HCT116 (cell line): ENCODE data around the gene PPP1R11. TPM values are rescaled to one million over a fixed set of nuclear protein-coding genes. Genes with fewer than 3 reads are reported as not detected.

Experiments
- ATAC-seq: fragments of 200-7000 bp; cut with Tn5 transposase; 2 replicates; pipeline ENCODE4 v1.9.1; 2020; ENCODE audit warnings: mild to moderate bottlenecking, moderate library complexity
- BruUV-seq: library from RNA; stranded (reverse); fragments of 400-500 nt; replicated peaks from 2 replicates; lab custom pipeline; 2021; lab: Mats Ljungman, UMichigan
- CTCF ChIA-PET: fragments of 300-600 bp; sonication (Branson Sonifier 250); formaldehyde crosslinking; loops from one replicate; lab custom pipeline; 2021; ENCODE audit warnings: antibody characterized with exemption; lab: Charles Lee
- POLR2A ChIA-PET: fragments of 300-600, 350-600 bp; sonication (Branson Sonifier 250); formaldehyde crosslinking; loops from one replicate; lab custom pipeline; 2021; ENCODE audit warnings: antibody characterized with exemption; lab: Charles Lee
- RAD21 ChIA-PET, 2 experiments: fragments of 300-600 bp; sonication (Branson Sonifier 250); formaldehyde crosslinking; loops; one replicate each; lab custom pipeline; 2023; ENCODE audit warnings: low total read pairs in 2 of 2; ENCODE audit not compliant: uncharacterized antibody in 2 of 2, unreplicated experiment in 2 of 2, low non-redundant PET in 1 of 2; lab: Charles Lee
- DNase-seq: peaks from one replicate; pipeline ENCODE4 v3.0.0-alpha.2; 2010; ENCODE audit warnings: low read depth, low spot score
- H2AFZ ChIP-seq: fragments of 200-600 bp; shearing (Covaris generic), sonication (generic); 2 replicates; pipeline ENCODE4 v1.6.1; 2017; ENCODE audit warnings: low read depth, mixed run types, mixed read lengths, antibody characterized with exemption, low read length; ENCODE audit not compliant: poor library complexity, severe bottlenecking
- H3K27ac ChIP-seq: 2 replicates; pipeline ENCODE4 v1.5.1; 2012; ENCODE audit warnings: low read depth, low read length
- H3K27me3 ChIP-seq: fragments of 200-600 bp; sonication (generic); 2 replicates; pipeline ENCODE4 v1.6.1; 2016; ENCODE audit warnings: mixed run types, low read length, mixed read lengths; ENCODE audit not compliant: insufficient read depth
- H3K36me3 ChIP-seq, 2 experiments: fragments of 200-500 bp in 1 of 2; fragments of 200-600 bp in 1 of 2; sonication (Bioruptor generic) in 1 of 2; sonication (generic) in 1 of 2; 2 replicates each; pipeline versions ENCODE4 v1.5.1 to v1.6.1; 2014 to 2016; ENCODE audit warnings: low read length in 2 of 2, inconsistent platforms in 1 of 2, mixed read lengths in 1 of 2, mixed run types in 1 of 2; ENCODE audit not compliant: insufficient read depth in 2 of 2, control insufficient read depth in 1 of 2
- H3K4me1 ChIP-seq, 2 experiments: fragments of 200-600 bp in 1 of 2; sonication (generic) in 1 of 2; 2 replicates each; pipeline versions ENCODE4 v1.5.1 to v1.6.1; 2012 to 2017; ENCODE audit warnings: low read length in 2 of 2, inconsistent platforms in 1 of 2, mild to moderate bottlenecking in 1 of 2, mixed read lengths in 1 of 2, mixed run types in 1 of 2, moderate library complexity in 1 of 2; ENCODE audit not compliant: insufficient read depth in 2 of 2, control insufficient read depth in 1 of 2
- H3K4me2 ChIP-seq: fragments of 200-600 bp; sonication (generic); 2 replicates; pipeline ENCODE4 v1.6.1; 2017; ENCODE audit warnings: mixed run types, low read length, mixed read lengths
- H3K4me3 ChIP-seq, 2 experiments: fragments of 200-600 bp in 1 of 2; sonication (generic) in 1 of 2; replicated peaks in 1 of 2; 2 replicates each; pipeline ENCODE4 v1.5.1; 2011 to 2016; ENCODE audit warnings: low read length in 2 of 2, control low read depth in 1 of 2, low read depth in 1 of 2, mild to moderate bottlenecking in 1 of 2, mixed read lengths in 1 of 2, mixed run types in 1 of 2
- H3K79me2 ChIP-seq: fragments of 200-600 bp; sonication (generic); 2 replicates; pipeline ENCODE4 v1.6.1; 2017; ENCODE audit warnings: mild to moderate bottlenecking, mixed run types, low read length, moderate library complexity, mixed read lengths; ENCODE audit not compliant: insufficient read depth
- H3K9ac ChIP-seq: fragments of 200-600 bp; sonication (generic); 2 replicates; pipeline ENCODE4 v1.6.1; 2016; ENCODE audit warnings: low read length, mixed read lengths
- H3K9me2 ChIP-seq: fragments of 200-600 bp; sonication (generic), shearing (Covaris generic); 2 replicates; pipeline ENCODE4 v1.6.1; 2017; ENCODE audit warnings: mixed run types, mild to moderate bottlenecking, moderate library complexity; ENCODE audit not compliant: insufficient read depth
- H3K9me3 ChIP-seq, 2 experiments: fragments of 200-500 bp in 1 of 2; fragments of 200-600 bp in 1 of 2; sonication (Bioruptor generic) in 1 of 2; sonication (generic) in 1 of 2; 2 replicates each; pipeline ENCODE4 v1.6.1; 2014 to 2017; ENCODE audit warnings: low read length in 2 of 2, mixed read lengths in 2 of 2, inconsistent platforms in 1 of 2, low read depth in 1 of 2, mild to moderate bottlenecking in 1 of 2, mixed run types in 1 of 2, moderate library complexity in 1 of 2; ENCODE audit not compliant: control insufficient read depth in 1 of 2, insufficient read depth in 1 of 2
- H4K20me1 ChIP-seq: fragments of 200-600 bp; sonication (generic), shearing (Covaris generic); 2 replicates; pipeline ENCODE4 v1.6.1; 2017; ENCODE audit warnings: mixed run types, mild to moderate bottlenecking, moderate library complexity; ENCODE audit not compliant: insufficient read depth
- CBX3 ChIP-seq: IDR thresholded peaks from 2 replicates; pipeline ENCODE4 v1.6.1; 2012; ENCODE audit warnings: low read depth
- CEBPB ChIP-seq: IDR thresholded peaks from 2 replicates; pipeline ENCODE4 v1.6.1; 2012; ENCODE audit warnings: low read depth
- CTCF ChIP-seq, 3 experiments: fragments of 200-600 bp in 1 of 3; sonication (generic) in 1 of 3; IDR thresholded peaks in 2 of 3; conservative IDR thresholded peaks in 1 of 3; 2 replicates each; pipeline ENCODE4 v1.5.1; 2012 to 2017; ENCODE audit warnings: low read depth in 2 of 3, low read length in 2 of 3, antibody characterized with exemption in 1 of 3, borderline replicate concordance in 1 of 3, control low read depth in 1 of 3, mild to moderate bottlenecking in 1 of 3, mixed read lengths in 1 of 3, mixed run types in 1 of 3, moderate library complexity in 1 of 3; ENCODE audit not compliant: insufficient read depth in 1 of 3
- ELF1 ChIP-seq: IDR thresholded peaks from 2 replicates; pipeline ENCODE4 v1.6.1; 2012; ENCODE audit warnings: low read depth, borderline replicate concordance
- EZH2 ChIP-seq: fragments of 200-600 bp; sonication (generic); IDR thresholded peaks from 2 replicates; pipeline ENCODE4 v1.6.1; 2017; ENCODE audit warnings: antibody characterized with exemption, mixed run types
- JUND ChIP-seq: IDR thresholded peaks from 2 replicates; pipeline ENCODE4 v1.6.1; 2012
- MAX ChIP-seq: IDR thresholded peaks from 2 replicates; pipeline ENCODE4 v1.6.1; 2012
- POLR2A ChIP-seq: IDR thresholded peaks from 2 replicates; pipeline ENCODE4 v1.7.0; 2011; ENCODE audit warnings: borderline replicate concordance; ENCODE audit not compliant: insufficient read depth, insufficient read length; ENCODE audit errors: extremely low read depth
- SIN3A ChIP-seq: IDR thresholded peaks from 2 replicates; pipeline ENCODE4 v1.6.1; 2012; ENCODE audit warnings: low read depth
- SP1 ChIP-seq: IDR thresholded peaks from 2 replicates; pipeline ENCODE4 v1.6.1; 2012; ENCODE audit warnings: low read depth
- SRF ChIP-seq: IDR thresholded peaks from 2 replicates; pipeline ENCODE4 v1.6.1; 2012; ENCODE audit warnings: low read depth
- TCF7L2 ChIP-seq: IDR thresholded peaks from 2 replicates; pipeline ENCODE4 v1.7.0; 2011; ENCODE audit warnings: borderline replicate concordance, inconsistent platforms; ENCODE audit not compliant: insufficient read depth, insufficient read length; ENCODE audit errors: extremely low read depth
- YY1 ChIP-seq: IDR thresholded peaks from 2 replicates; pipeline ENCODE4 v1.6.1; 2011; ENCODE audit warnings: low read length, low read depth, moderate library complexity, mild to moderate bottlenecking; ENCODE audit not compliant: insufficient replicate concordance; ENCODE audit errors: extremely low read depth
- ZBTB33 ChIP-seq: IDR thresholded peaks from 2 replicates; pipeline ENCODE4 v1.6.1; 2011; ENCODE audit warnings: mild to moderate bottlenecking, low read length, moderate library complexity; ENCODE audit not compliant: insufficient replicate concordance; ENCODE audit errors: extremely low read depth
- ZFX ChIP-seq: fragments of 450-650 bp; IDR thresholded peaks from 2 replicates; pipeline ENCODE4 v1.6.1; 2017
- ZNF274 ChIP-seq: fragments of 200-500 bp; sonication (Bioruptor generic); IDR thresholded peaks from 2 replicates; pipeline ENCODE4 v1.6.1; 2014; ENCODE audit warnings: mild to moderate bottlenecking, low read depth, low read length, inconsistent platforms
- intact Hi-C: fragments of 100-400 bp; cut with micrococcal nuclease; formaldehyde crosslinking; loops from 2 replicates; pipeline ENCODE4 v1.10.0; 2022
- total RNA-seq: library from RNA; stranded (reverse); gene quantifications from one replicate; pipeline ENCODE4 v1.2.1, GENCODE V29; 2021; ENCODE audit not compliant: unreplicated experiment
- TF ChIP-seq, protein P1 (sequence below): IDR thresholded peaks from 2 replicates; pipeline ENCODE4 v1.6.1; 2012
- TF ChIP-seq, protein P2 (sequence below): IDR thresholded peaks from 2 replicates; pipeline ENCODE4 v1.6.1; 2012; ENCODE audit warnings: low read depth

Gene PPP1R11
- total RNA-seq, 1 experiment from 2014 or later: 29.3 TPM

DNA sequence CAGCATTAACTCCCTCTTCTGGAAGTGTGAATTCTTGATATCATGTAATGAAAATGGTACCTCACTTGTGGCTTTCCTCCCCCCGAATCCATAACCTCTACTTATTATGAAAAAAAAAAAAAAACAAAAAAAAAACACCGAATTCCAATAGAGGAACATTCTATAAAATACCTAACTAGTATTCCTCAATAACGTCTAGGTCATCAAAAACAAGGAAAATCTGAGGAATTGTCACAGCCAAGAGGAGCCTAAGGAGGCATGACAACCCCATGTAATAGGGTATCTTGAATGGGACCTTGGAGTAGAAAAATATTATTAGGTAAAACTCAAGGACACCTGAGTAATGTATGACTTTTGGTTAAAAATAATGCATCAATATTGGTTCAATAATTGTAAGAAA is 44.8 kb upstream of the PPP1R11 start:
- Histone ChIP-seq H3K4me1 (peaks cover 0 to 5% of the 10 kb centered on the region in 2 experiments; a peak in 1 of 4 replicates), H3K27ac (no peak overlapping the region), H3K79me2 (no peaks in the 10 kb centered on the region), H2AFZ (no peak overlapping the region), H3K9me2 (no peaks in the 10 kb centered on the region), H4K20me1 (no peaks in the 10 kb centered on the region), H3K36me3 (no peaks in the 10 kb centered on the region), H3K27me3 (no peaks in the 10 kb centered on the region), H3K9me3 (no peaks in the 10 kb centered on the region), H3K9ac (no peak overlapping the region), H3K4me2 (no peak overlapping the region), H3K4me3 (no peak overlapping the region)
- ChIA-PET RAD21 (no interaction called here), CTCF (no interaction called here), POLR2A (no interaction called here)
- no TSS peak for BruUV-seq
- TF ChIP-seq SRF (no peak), MAX (no peak), EZH2 (no peak), POLR2A (no peak), ELF1 (no peak), SP1 (no peak), CEBPB (no peak), ZNF274 (no peak), TCF7L2 (no peak), CBX3 (no peak), YY1 (no peak), ZBTB33 (no peak), JUND (no peak), SIN3A (no peak), ZFX (no peak), CTCF (IDR thresholded peaks at IDR 0.05 in 2 of 3, conservative IDR thresholded peaks at IDR 0.05 in 1 of 3; ENCODE audit: borderline replicate concordance in 1 of 3, insufficient read depth in 1 of 3, low read depth in 2 of 3, low read length in 2 of 3) (no peak)
- TF ChIP-seq, protein P1, sequence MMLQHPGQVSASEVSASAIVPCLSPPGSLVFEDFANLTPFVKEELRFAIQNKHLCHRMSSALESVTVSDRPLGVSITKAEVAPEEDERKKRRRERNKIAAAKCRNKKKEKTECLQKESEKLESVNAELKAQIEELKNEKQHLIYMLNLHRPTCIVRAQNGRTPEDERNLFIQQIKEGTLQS: no peak
- TF ChIP-seq, protein P2, sequence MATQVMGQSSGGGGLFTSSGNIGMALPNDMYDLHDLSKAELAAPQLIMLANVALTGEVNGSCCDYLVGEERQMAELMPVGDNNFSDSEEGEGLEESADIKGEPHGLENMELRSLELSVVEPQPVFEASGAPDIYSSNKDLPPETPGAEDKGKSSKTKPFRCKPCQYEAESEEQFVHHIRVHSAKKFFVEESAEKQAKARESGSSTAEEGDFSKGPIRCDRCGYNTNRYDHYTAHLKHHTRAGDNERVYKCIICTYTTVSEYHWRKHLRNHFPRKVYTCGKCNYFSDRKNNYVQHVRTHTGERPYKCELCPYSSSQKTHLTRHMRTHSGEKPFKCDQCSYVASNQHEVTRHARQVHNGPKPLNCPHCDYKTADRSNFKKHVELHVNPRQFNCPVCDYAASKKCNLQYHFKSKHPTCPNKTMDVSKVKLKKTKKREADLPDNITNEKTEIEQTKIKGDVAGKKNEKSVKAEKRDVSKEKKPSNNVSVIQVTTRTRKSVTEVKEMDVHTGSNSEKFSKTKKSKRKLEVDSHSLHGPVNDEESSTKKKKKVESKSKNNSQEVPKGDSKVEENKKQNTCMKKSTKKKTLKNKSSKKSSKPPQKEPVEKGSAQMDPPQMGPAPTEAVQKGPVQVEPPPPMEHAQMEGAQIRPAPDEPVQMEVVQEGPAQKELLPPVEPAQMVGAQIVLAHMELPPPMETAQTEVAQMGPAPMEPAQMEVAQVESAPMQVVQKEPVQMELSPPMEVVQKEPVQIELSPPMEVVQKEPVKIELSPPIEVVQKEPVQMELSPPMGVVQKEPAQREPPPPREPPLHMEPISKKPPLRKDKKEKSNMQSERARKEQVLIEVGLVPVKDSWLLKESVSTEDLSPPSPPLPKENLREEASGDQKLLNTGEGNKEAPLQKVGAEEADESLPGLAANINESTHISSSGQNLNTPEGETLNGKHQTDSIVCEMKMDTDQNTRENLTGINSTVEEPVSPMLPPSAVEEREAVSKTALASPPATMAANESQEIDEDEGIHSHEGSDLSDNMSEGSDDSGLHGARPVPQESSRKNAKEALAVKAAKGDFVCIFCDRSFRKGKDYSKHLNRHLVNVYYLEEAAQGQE: no peak
- intact Hi-C loops: no loop called here
- no peak for ATAC-seq
- DNase-seq: no peak
